GM12875 (cell line): ENCODE measurements around the gene NCBP2L.

ENCODE experiments used
- H3K4me3 ChIP-seq: one replicate; pipeline ENCODE4 v1.5.1; 2011; ENCODE audit warnings: low read depth, low read length, control low read depth
- TF ChIP-seq, protein P1 (sequence below): IDR thresholded peaks from 2 replicates; pipeline ENCODE4 v1.5.1; 2011; ENCODE audit warnings: low read depth, mild to moderate bottlenecking, control low read depth, inconsistent platforms, low read length, moderate library complexity, borderline replicate concordance; ENCODE audit not compliant: insufficient read depth

Gene NCBP2L

DNA sequence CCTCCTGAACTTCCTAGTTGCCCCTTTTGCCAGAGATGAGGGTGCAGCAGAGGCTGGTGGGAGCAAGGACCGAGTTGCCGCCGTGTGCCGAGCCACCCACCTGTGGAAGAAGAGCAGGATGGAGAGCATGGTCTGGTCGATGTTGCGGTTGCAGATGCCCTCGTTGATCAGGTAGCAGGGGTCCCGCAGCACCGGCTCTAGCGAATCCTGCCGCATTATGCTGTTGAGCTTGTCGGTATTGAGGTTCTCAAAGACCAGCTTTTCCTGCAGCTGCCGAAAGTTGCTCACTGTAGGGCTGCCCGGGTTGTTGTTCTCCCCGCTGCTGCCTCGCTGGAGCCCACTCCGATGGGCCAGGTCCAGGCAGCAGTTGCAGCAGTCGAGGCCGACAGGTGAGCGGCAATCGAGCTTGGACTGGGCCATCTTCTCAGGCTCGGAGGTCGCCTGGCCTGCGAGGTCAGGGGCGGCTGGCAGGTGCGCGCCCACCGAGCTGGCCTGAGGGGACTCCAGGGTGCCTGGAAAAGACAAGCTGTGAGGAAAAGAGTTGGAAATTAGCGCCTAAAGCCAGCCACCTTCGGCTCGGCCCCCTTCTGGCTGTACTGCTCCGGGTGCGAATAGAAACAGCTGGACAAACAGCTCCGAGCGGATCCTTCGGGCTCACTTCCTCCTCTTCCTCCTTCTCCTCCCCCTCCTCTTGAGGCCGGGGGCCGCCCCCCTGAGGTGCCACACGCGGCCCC lies 2.4 kb upstream of the NCBP2L start:
- TF ChIP-seq, protein P1, sequence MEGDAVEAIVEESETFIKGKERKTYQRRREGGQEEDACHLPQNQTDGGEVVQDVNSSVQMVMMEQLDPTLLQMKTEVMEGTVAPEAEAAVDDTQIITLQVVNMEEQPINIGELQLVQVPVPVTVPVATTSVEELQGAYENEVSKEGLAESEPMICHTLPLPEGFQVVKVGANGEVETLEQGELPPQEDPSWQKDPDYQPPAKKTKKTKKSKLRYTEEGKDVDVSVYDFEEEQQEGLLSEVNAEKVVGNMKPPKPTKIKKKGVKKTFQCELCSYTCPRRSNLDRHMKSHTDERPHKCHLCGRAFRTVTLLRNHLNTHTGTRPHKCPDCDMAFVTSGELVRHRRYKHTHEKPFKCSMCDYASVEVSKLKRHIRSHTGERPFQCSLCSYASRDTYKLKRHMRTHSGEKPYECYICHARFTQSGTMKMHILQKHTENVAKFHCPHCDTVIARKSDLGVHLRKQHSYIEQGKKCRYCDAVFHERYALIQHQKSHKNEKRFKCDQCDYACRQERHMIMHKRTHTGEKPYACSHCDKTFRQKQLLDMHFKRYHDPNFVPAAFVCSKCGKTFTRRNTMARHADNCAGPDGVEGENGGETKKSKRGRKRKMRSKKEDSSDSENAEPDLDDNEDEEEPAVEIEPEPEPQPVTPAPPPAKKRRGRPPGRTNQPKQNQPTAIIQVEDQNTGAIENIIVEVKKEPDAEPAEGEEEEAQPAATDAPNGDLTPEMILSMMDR, result no peak
- H3K4me3 ChIP-seq, result peak overlapping the region; percentile 35

DNA sequence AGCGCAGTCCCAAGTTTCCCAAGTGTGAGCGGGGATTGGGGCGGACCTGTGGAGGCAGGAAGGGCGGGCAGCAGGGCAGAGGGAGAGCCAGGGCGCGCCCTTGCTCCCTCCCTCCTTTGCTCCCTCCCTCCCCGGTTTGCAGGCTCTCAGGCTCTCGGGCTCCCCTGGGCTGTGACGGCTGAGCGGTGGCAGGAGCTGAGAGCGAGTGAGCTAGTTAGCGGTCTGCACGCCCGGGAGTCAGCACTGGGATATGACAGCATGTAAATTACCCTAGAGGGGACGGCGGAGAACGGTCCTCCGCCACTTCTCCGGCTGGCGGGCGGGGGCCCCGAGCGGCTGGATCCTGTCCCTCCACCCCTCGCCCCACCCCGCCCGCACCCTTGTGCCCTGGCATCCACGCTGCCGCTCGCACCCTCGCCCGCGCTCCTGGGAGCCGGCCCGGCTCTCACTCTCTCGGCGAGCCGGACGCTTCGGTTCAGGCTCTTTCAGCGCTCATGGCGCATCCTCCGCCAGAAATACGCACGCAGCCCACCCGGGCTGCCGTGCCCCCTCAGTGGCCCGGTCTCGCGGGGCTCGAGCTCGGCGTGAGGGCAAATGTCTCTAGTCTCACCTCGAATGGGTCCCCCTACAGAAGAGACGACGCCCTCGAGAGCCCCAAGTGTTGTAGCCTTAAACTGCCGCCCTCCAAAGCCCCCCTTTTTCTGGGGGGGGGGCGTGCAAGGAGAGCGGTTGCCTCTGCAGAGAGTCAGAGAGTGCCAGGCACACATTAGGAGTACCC lies 1.6 kb upstream of the NCBP2L start, which contains the start of gene TSC22D3:
Gene TSC22D3 (minus strand): TSS at position 54 of the 778 bp plus-strand sequence. CDS start 368 bp downstream, outside the sequence.
- TF ChIP-seq, protein P1, result no peak
- peak within 1 kb of the TSS; percentile 43 for H3K4me3 ChIP-seq

DNA sequence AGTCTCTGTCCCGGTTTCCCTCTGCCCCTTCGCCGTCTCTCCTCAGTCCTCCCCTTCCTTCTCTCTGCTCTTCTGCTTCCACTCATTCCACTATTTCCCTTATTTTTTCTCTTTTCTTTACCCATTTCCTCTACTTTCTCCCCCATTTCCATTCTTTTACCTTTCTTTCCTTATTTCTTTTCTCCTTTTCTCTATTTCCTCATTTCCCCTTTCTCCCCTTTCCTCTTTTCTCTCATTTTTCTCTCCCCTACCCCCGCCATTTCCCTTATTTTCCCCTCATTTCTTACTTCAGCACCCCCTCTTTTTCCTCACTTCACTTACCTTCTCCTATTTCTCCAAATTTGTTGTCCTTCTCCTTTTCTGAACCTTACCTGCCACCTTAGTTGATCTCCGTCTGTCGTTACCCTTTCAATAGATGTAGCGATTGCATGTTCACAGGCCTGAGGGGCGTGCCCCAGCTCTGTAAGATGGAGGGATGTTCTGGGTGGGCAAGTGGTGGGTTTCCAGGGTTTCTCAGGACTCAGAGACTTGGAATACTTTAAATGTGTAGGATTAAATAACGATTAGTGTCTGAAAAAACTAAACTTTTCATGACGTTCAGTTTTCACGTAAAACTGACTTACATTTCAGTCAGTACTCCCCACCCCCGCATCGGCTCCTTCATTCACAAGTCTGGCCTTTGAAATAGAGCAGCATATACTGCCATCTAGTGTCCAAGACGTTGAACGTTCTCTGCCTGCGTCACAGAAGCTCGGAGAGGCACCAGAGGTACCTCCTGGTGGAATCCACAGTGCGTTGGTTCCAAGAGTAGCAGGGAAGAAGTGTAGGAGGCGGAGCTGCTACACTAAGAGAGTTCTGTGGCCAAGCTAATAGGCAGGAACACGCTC lies 641 bp upstream of the NCBP2L start:
- TF ChIP-seq, protein P1, result peak; percentile 56; the same call in 1 of the 2 replicates
- H3K4me3 ChIP-seq, result peak overlapping the region; percentile 43

DNA sequence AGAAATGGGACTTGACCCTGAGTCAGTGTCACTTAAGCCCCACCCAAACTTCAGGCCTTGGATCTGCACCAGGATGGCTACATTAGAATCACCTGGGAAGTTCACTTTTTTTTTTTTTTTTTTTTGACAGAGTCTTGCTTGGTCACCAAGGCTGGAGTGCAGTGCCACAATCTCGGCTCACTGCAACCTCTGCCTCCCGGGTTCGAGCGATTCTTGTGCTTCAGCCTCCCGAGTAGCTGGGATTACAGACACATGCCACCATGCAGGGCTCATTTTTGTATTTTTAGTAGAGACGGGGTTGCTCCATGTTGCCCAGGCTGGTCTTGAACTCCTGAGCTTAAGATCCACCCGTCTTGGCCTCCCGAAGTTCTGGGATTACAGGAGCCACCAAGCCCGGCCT lies 3.0 kb downstream of the NCBP2L start:
- H3K4me3 ChIP-seq, result no peak overlapping the region
- TF ChIP-seq, protein P1, result no peak

DNA sequence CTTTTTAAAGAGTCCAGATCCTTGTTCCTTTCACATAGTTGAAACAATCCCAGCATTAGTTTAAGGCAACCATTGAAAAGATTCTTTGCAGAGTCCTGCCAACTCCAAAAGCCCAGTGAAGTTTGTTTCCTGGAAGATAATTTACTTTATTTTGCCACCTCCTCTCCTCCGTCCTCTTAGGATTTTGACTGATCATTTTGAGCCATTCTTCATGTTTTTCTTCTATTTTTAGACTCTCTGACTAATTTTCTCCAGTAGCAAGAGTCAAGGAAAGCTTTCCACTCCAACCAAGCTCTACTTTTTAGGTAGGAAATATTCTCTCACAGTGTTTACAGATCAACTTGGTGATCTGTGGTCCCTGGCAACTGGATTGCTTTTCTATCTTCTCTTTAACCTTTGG lies 10.3 kb downstream of the NCBP2L start:
- TF ChIP-seq, protein P1, result no peak
- H3K4me3 ChIP-seq, result no peak overlapping the region

DNA sequence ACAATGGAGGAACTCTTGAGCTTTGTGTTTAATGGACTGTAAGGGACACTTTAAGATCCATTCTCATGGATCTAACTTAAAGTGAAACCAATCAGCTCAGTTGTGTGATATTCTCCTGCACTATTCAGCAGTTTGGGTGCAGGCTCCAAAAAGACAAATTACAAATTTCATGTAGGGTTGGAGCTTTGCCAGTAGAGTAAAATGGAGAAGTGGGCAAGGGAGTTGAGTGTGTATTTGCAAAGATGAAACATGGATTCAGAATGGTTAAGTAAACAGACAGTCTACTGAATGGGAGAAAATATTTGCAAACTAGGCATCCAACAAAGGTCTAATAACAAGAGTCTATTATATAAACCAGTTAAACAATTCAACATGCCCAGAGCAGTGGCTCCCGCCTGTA lies 26.9 kb downstream of the NCBP2L start:
- H3K4me3 ChIP-seq, result no peak overlapping the region
- TF ChIP-seq, protein P1, result no peak
